Uterus (tissue), 2 donors: Measurements from ENCODE around the gene TIGAR.

Source experiments
- CTCF ChIP-seq, 4 experiments: fragments of 200-600 bp in 2 of 4; fragments of 450-650 bp in 2 of 4; sonication (generic) in 2 of 4; IDR thresholded peaks; one replicate each; pipeline ENCODE4 v1.5.1; 2016 to 2019; ENCODE audit warnings: antibody characterized with exemption in 4 of 4, mild to moderate bottlenecking in 2 of 4, moderate library complexity in 1 of 4
- POLR2A ChIP-seq, 2 donors: fragments of 450-650 bp; IDR thresholded peaks; one replicate each; pipeline ENCODE4 v1.6.1; 2016; ENCODE audit warnings: antibody characterized with exemption in 2 of 2, mild to moderate bottlenecking in 1 of 2, moderate library complexity in 1 of 2

GRCh38 chr12:4380332-4380731 lies 59.3 kb downstream of the TIGAR start:
- TF ChIP-seq CTCF (IDR thresholded peaks at IDR 0.05): no peak
- TF ChIP-seq POLR2A (IDR thresholded peaks at IDR 0.05): no peak
